NCI-H1436 (cell line): ENCODE data around the gene HPD.
"Not testable (repeated sequence)": the region's sequence is repeated elsewhere in the genome, so short reads cannot be mapped to it uniquely, and the experiment has no call there.

Experiments
- DNase-seq: peaks from one replicate; lab custom pipeline; 2025; lab: John Stamatoyannopoulos, UW

Gene HPD

DNA sequence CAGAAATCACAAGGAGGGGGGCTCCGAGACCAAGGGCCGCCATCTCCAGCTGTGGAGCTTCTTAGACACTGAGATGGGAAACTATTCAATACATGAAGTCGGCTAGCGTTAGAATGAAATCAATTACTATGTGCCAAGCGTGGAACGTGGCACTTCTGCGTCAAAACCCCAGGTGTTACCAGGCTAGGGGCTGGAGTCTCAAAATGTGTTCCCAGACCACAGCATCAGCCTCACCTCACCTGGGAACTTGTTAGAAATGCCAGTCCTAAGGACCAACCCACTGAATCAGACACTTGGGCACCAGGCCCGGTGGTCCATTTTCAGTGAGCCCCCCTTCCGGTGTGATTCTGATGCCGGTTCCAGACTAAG, 59.9 kb downstream of the HPD start:
- DNase-seq: no peak

GRCh38 chr12:121797937-121798786, 60.5 kb downstream of the HPD start:
- peak; percentile 86 for DNase-seq

DNA sequence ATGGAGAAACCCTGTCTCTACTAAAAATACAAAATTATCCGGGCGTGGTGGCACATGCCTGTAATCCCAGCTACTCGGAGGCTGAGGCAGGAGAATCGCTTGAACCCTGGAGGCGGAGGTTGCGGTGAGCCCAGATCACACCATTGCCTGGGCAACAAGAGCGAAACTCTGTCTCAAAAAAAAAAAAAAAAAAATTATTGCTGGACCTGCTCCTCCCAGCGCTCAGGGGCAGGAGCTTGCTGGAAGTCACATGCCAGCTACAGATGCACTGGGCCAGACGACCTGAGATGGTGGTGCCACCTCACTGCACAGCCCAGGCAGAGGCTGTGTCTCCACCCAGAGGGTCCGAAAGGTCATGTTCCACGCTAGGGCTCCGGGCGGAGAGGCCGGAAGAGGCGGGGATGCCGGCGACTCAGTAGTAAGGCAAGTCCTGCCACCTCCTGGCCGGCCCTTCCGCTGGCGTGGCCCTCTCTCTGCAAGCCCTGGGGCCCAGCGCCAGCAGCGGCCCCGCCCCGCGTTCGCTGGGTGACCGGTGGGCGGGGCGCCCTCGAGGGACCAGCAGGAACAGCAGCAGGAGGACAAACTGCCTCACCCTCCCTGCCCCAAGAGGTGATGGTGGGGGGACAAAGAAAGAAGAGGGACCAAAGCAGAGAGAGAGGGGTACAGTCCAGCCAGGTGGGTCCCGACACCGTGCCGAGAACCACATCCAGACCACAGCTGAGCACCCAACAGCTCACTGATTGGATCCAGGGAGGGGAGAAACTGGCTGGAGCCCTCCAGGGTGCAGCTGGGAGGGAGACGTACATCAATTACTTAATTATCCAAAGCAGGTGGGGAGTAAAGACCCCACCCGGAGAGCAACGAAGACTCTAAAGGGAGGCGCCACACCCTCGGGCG, 61.6 kb downstream of the HPD start:
- DNase-seq: peak; percentile 46

GRCh38 chr12:121795034-121795968, 63.4 kb downstream of the HPD start:
- peak; percentile 63 for DNase-seq

- DNase-seq: no peak
Observed at GRCh38 chr12:121794534-121795033, 64.1 kb downstream of the HPD start.

DNA sequence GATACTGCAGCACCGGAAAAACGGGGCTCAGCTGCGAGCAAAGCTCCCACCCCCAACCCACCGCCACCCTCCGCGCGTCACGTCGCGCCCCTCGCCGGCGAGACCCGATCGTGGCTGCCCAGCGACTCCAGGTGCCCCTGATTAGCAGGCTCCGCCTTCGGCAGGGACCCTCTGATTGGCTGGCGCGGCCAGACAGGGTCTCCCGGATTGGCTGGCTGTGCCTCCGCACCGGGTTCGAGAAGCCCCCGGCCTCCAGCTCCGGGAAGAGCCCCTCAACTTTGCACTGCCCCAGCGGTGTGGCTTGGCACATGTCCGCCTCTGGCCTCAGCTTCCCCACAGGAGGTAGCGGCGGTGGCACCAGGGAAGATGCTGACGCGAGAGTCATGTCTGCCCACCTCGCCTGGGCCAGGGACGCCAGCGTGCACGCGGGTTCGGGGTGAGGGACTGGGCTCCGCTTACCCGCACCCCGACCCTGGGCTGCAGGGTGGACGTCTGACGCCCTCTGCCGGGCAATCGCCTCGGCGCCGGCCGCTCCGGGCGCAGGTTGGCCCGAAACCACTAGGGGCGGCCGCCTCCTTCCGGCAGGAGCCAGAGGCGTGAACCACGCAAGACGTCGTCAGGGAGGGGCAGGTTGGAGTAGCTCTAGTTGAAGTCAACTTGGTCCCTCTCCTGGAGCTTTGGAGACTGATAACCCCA, 64.7 kb downstream of the HPD start:
- DNase-seq: peak; percentile 85

GRCh38 chr12:121793440-121793837, 65.2 kb downstream of the HPD start, which contains the start of gene RHOF:
Gene RHOF, minus strand, starts transcription at chr12:121793688. Its CDS starts 55 bp downstream, at chr12:121793633.
- DNase-seq: no peak

- DNase-seq: no peak
Observed at GRCh38 chr12:121792607-121793439, 65.8 kb downstream of the HPD start.

GRCh38 chr12:121791671-121792551, 66.7 kb downstream of the HPD start:
- no peak for DNase-seq

DNA sequence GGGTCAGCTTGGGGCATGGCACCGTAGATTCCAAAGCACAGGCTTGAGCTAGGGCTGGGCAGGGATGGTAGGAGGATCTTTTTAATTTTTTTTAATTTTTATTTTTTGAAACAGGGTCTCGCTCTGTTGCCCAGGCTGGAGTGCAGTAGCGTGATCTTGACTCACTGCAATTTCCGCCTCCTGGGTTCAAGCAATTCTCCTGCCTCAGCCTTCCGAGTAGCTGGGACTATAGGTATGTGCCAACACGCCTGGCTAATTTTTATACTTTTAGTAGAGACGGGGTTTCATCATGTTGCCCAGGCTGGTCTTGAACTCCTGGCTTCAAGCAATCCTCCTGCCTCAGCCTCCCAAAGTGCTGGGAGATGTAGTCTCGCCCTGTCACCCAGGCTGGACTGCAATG, 67.9 kb downstream of the HPD start:
- DNase-seq: not testable (repeated sequence)

DNA sequence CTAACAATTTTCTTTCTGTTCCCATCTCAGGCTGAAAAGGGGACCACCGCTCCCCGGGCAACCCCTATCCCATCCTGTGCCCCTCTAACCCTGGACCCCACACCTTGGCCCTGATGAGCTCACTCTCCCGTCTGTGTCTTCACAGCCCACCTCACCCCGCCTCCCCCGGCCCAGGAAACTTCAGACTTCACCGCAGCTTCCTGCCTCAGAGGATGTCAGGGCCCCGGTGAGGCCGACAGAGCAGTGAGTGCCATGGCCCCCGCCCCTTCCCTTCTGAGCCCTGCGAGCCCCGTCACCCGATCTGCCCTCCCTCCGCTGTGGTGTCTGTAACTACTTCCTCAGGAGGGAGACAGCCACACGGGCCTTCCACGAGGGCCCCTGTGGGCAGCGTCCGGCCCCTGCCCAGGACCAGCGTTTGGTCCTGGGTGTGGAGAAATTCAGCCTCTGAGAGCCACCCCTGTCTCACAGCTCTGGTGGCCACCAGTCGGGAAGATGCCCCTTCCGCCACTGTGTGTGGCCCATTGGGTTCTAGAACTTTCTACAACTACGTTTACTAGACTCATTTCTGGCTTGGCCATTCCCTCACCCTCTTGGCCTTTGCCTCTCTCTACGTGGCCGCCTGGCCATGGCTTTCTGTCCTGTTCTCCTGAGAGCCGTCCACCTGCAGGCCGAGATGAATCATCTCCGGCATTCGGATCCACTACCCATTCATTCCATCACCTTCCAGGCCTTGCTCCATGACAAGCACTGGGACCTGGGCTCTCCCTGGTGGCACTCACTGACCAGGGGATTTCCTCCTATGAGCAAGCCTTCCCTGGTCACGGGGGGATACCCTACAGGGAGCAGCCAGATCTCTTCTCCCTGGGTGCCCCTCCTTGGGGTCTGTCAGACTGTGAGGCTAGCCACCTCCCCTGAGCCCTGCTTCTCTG, 68.6 kb downstream of the HPD start:
- DNase-seq: no peak
